Activated T-cell treated with anti-CD3 and anti-CD28 coated beads, Interleukin-2, amount 50 U/mL, for 48 hours (primary cell): ENCODE data around the gene VPS39.
"Not testable (repeated sequence)": the region's sequence is repeated elsewhere in the genome, so short reads cannot be mapped to it uniquely, and the experiment has no call there.

ENCODE experiments used
- DNase-seq, 2 experiments: peaks; one replicate each; pipeline ENCODE4 v3.0.0-alpha.2; 2020

VPS39 gene, protein sequence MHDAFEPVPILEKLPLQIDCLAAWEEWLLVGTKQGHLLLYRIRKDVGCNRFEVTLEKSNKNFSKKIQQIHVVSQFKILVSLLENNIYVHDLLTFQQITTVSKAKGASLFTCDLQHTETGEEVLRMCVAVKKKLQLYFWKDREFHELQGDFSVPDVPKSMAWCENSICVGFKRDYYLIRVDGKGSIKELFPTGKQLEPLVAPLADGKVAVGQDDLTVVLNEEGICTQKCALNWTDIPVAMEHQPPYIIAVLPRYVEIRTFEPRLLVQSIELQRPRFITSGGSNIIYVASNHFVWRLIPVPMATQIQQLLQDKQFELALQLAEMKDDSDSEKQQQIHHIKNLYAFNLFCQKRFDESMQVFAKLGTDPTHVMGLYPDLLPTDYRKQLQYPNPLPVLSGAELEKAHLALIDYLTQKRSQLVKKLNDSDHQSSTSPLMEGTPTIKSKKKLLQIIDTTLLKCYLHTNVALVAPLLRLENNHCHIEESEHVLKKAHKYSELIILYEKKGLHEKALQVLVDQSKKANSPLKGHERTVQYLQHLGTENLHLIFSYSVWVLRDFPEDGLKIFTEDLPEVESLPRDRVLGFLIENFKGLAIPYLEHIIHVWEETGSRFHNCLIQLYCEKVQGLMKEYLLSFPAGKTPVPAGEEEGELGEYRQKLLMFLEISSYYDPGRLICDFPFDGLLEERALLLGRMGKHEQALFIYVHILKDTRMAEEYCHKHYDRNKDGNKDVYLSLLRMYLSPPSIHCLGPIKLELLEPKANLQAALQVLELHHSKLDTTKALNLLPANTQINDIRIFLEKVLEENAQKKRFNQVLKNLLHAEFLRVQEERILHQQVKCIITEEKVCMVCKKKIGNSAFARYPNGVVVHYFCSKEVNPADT

GRCh38 chr15:42207674-42208579 lies at the start of gene VPS39:
Gene VPS39, minus strand, starts transcription at chr15:42208304. Its CDS starts 151 bp downstream, at chr15:42208153.
- peak; percentile 86 to 89 for DNase-seq

DNA sequence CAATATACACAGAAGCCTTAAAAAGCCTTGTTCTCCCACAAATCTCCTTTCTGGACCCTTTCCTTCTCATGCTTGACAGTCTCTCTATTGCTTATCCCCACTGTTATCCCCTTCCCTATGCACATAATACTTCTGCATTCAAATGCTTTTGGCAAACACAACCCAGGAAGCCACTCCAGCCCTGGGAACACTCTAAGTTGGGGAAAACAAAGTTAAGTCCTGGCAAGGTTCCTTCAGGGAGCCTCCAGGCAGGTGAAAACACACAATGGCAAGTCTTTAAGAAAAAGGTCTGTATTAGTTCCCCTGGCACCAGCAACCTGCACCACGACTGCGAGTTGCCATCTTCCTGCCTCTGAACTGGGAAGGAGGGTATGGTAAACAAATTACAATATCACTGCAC lies 45.2 kb upstream of the VPS39 start:
- DNase-seq, result no peak

DNA sequence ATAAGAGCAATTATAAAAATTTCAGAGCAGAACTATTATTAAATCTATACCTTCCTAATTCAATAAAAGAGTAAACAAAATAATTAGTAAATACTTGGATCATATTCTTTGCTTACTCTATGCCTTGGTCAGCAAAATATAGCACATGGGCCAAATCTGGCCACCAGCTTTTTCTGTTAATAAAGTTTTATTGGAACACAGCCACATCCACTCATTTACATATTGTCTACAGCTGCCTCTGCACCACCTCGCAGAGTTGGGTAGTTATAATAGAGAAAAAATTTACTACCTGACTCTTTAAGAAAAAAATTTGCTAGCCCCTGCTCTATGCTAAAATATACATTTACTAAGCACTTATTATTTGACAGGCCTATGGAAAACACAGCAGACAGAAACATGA lies 32.7 kb upstream of the VPS39 start:
- no peak for DNase-seq

- DNase-seq, result no peak
Measured at GRCh38 chr15:42239528-42240182, 31.6 kb upstream of the VPS39 start.

DNA sequence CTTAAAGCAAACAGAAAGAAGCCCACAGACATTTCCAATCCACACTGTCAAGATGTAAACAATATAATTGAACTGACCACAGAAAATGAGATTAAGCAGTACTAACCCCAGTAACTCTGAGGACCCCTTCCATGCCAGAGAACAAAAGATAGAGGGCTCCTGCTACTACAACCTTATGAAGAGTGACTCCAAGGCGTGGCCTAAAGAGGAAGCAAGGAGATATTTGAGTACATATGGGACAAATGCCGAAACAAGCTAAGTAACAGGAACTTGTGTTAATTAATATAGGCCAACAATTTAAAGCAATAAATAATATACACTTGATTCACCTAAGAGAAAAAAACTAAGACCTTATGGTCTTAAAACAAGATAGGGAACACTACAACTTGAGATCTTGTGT lies 25.0 kb upstream of the VPS39 start:
- DNase-seq, result no peak

GRCh38 chr15:42232606-42233005 lies 24.5 kb upstream of the VPS39 start:
- DNase-seq, result no peak

DNA sequence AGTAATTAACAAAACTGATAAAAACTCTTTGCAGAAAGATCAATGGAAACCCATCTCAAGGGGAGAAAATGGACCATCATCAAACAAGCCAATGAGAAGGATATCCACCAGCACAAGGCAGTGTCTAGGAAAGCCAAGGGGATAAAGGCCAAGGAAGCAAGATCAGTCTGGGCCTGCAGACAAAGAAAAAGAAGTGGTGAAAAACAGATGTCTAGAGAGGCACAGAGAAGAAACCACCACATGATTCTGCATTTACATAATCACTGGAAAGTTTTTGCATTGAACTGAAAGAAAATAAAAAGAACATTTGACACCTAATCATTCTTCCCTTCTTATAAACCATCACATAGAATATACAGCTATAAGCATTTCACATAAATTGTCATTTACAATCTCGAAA lies 23.0 kb upstream of the VPS39 start:
- DNase-seq, result no peak

- DNase-seq, result not testable (repeated sequence)
Measured at GRCh38 chr15:42228981-42229380, 20.9 kb upstream of the VPS39 start.

DNA sequence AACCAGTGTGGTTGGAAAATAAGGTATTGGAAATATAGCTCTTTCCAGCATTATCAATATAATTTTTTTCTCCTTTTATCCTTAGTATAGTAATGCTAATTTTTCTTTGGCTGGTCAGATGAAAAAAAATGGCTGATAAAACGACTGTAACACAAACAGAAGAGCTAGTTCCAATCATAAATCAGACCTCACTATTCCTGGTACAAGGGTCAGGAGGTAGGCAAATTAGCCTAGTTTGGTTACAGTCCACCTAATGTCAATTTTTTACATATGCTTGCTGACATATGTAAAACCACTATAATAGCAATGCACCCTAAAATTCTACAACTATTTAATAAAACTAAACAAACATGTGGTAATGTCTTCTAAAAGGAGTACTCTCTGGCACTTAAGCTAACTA lies 19.9 kb upstream of the VPS39 start:
- DNase-seq, result no peak

GRCh38 chr15:42226648-42227047 lies 18.5 kb upstream of the VPS39 start:
- no peak for DNase-seq

GRCh38 chr15:42220216-42220615 lies 12.1 kb upstream of the VPS39 start:
- DNase-seq, result no peak

- no peak for DNase-seq
Measured at GRCh38 chr15:42218953-42219592, 11.0 kb upstream of the VPS39 start.

GRCh38 chr15:42217568-42217967 lies 9.5 kb upstream of the VPS39 start:
- DNase-seq, result no peak

DNA sequence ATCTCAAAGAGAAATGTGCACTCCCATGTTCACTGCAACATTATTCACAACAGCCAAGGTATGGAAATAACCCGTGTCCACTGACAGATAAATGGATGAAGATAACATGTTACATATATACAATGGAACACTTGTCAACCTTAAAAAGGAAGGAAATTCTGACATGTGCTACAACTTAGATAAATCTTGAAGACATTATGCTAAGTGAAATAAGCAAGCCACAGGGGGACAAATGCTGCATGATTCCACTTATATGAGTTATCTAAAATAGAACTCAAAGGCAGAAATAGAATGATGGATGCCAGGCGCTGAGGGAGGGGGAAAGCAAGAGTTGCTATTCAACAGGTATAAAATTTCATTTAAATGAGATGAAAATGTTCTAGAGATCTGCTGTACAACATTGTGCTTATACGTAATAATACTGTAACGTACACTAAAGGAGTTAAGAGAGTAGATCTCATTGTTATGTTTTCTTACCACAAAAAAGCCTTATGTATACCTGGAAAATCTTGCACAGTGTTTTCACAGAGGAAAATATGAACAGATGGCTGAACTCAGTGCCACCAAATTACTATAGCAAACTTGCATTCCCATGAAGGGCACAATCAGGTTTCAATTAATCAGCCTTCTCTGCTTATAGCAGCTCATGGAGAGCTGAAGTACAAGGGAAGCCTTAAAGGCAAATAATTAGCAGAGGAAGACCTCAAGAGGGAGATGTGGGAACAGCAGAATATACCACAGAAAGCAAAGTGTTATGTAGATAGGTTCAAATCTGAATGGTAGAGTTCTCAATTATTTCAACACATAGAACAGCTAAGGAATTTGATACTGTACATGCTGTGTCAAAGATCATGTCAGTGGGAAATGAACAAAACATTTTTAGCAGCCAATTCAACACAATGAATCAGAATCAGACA lies 8.1 kb upstream of the VPS39 start:
- no peak for DNase-seq

DNA sequence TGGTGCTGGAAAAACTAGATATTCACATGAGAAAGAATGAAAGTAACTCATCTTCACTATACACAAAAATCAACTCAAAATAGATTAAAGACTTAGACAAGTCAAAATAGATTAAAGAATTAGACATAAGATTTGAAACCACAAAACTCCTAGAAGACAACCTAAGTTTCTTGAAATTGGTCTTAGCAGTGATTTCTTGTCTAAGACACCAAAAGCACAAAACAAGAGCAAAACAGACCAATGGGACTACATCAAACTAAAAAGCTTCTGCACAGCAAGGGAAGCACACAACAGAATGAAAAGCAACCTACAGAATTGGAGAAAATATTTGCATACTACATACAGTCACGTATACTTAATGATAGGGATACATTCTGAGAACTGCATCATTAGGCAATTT lies 6.5 kb upstream of the VPS39 start:
- no peak for DNase-seq

GRCh38 chr15:42213511-42213910 lies 5.4 kb upstream of the VPS39 start:
- DNase-seq, result no peak

- DNase-seq, result no peak
Measured at GRCh38 chr15:42210696-42211095, 2.6 kb upstream of the VPS39 start.

DNA sequence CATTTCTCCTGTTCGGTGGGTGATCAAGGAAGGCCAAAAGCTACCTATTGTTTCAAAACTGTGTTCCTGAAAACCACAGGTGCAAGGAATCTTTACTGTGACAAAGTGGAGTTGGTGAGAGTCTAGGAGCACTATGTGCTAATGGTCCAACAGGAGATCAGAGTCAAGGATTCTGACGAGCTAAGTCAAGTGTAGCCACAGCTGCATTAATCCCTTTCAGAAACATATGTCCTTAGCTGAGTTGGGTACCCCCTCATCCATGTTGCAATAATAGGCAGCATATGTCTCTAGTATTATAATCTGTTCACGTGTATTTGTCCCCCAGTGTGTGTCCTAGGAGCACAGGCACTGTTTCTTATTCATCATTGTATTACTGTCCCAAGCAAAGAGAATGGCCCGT lies 1.7 kb downstream of the VPS39 start:
- no peak for DNase-seq

DNA sequence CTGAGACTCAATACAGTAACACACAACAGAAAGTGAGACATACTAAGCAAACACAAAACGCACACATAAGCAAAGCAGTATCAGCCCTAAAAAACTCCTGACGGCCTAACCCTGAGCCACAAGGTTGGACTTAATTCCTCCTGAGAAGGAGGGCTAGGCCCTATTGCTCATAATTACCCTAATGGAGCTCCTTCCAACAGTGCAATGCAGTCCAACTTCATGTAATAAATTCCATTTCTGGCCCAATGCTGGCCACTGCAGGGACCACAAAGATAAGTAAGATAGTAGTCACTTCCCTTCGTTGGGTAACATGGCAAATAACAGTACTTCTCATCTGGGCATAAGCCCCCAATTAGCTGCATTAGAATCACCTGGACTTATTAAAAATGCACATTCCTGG lies 4.2 kb downstream of the VPS39 start:
- no peak for DNase-seq

DNA sequence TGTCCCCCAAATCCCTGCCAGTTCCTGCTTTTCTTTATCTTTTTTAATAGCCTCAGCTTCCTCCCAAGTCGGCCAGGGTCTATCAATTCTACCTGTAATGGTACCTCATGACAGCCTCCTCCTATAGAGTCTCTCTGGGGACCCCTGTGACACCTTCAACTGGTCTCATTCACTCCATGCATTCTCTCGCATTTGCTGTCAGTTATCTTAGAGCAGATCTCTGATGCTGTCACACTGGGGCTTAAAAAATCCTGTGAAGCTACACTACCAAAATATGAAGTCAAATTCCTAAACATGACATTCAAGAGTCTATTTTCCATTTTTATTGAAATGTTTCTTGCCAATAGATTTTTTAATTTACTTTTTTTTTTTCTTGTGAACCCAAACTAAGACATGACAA lies 5.5 kb downstream of the VPS39 start:
- DNase-seq, result no peak

- no peak for DNase-seq
Measured at GRCh38 chr15:42201801-42202200, 6.3 kb downstream of the VPS39 start.
